HG03159 (cell line): Measurements from ENCODE around the gene OR2AJ1.
A peak's percentile ranks its signal among the peaks of the same experiment; 100 is the strongest.

Experiments used
- ATAC-seq: cut with Tn5 transposase; IDR thresholded peaks from one replicate; pipeline ENCODE4 v1.9.1; 2021; ENCODE audit warnings: mild to moderate bottlenecking, moderate library complexity; ENCODE audit not compliant: unreplicated experiment

Gene OR2AJ1

GRCh38 chr1:247924868-247925267 lies at the start of gene OR2AJ1:
OR2AJ1 (plus strand) TSS chr1:247924889; CDS start chr1:247933769, 8,880 bp downstream.
- no peak for ATAC-seq

DNA sequence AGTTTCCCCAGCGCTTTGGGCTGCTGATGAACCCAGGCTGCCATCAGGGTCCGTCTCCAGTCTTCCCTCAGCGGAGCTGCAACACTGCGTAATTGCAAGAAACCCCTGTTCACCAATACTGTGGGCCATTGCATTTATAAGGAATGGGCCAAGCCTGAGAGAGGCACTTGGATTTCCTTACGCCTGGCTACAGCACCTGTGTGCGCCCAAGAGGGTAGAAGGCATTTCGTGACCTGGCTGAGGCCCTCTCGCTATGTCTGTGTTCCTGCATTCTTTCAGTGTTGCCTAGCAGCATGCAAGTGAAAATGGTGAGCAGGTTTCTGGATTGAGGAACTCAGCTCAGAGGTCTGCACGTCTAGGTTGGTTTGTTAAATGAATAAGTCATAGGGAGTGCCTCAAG lies 41.3 kb upstream of the OR2AJ1 start:
- ATAC-seq, result no peak

- no peak for ATAC-seq
These were observed 39.8 kb upstream of the OR2AJ1 start for GRCh38 chr1:247884797-247885413.

- no peak for ATAC-seq
These were observed 29.5 kb upstream of the OR2AJ1 start, which contains the start of gene OR2W3 for GRCh38 chr1:247895163-247895637. OR2W3 (plus strand) TSS chr1:247895587; CDS start chr1:247895587, 0 bp downstream.

- no peak for ATAC-seq
These were observed 28.7 kb upstream of the OR2AJ1 start for GRCh38 chr1:247895976-247896375.

- no peak for ATAC-seq
These were observed 20.6 kb upstream of the OR2AJ1 start for GRCh38 chr1:247904122-247904521.

DNA sequence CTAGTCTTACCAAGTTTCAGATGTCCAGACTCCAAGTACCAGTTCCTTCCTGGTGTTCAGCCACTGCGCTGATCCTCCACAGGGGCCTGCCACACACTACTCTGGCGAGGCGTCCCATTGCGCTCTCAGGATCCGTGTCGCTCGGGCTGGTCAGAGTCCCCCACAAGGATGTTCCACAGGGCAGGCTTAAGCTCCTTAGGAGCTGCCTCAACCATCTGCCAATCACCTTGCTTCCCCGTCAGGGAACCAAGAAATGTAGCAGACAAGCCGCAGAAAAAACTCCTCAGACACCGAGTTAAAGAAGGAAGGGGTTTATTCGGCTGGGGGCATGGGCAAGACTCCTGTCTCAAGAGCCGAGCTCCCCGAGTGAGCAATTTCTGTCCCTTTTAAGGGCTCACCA lies 19.5 kb upstream of the OR2AJ1 start:
- no peak for ATAC-seq

GRCh38 chr1:247905910-247906503 lies 18.7 kb upstream of the OR2AJ1 start:
- no peak for ATAC-seq

DNA sequence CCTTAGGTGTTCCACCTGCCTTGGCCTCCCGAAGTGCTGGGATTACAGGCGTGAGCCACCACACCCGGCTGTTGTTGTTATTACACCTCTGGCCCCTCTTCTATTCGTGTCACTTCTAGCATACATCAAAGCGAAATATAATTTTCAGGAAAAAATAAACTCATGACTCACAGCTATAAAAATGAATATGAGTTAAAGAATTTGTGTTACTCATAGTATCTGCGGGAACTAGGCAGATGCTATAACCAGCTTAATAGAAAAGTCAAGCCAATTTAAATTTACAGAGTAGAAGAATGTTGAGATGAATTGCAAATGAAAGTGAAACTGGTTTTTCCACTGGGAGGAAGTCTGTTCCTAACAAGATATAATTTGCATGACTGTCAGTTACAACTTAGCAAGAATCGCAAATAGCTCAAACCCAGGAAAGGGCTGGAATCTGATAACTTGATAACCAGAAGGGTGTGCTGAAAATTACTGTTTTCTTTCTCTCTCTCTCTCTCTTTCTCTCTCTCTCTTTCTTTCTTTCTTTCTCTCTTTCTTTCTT lies 18.1 kb upstream of the OR2AJ1 start:
- ATAC-seq, result peak; percentile 46

- no peak for ATAC-seq
These were observed 15.9 kb upstream of the OR2AJ1 start for GRCh38 chr1:247908766-247909165.

- ATAC-seq, result no peak
These were observed 10.9 kb upstream of the OR2AJ1 start for GRCh38 chr1:247913786-247914185.

DNA sequence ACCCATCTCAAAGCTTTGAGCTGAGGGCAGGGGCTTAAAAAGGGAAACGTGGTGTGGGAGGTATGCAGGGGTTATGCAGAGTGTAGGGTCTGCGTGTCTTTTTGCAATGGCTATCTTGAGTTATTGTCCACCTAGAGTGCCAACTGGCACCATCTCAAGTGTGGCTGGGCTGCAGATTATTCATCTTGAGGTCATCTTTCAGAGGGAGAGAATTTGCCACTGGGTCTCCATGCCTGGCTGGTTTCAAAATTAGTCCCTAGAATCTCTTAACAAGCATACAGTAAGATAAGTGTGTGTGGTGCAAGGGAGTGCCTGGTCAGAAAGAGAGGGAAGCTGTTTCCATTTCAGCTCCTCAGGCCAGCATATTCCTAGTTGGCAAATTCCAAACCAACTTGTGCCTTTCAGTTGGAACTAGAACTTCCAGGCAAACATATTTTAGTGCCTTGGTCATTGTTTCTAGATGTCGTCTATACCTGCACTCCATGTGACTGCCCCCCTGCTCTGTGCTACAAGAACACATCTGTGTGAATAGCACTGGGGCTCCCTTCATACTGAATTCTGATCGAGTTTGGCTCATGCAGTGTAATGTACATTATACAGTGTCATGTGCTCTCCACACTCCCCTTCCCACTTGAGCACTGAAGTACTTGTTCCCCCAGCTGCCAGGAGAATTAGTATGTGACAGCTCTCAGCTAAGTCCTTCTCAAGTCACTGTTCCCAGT lies 9.6 kb upstream of the OR2AJ1 start:
- no peak for ATAC-seq

- no peak for ATAC-seq
These were observed 4.7 kb upstream of the OR2AJ1 start, which contains the start of gene OR2T8 for GRCh38 chr1:247919952-247920351. OR2T8 (plus strand) TSS chr1:247920252; CDS start chr1:247921018, 766 bp downstream.

- ATAC-seq, result no peak
These were observed 748 bp upstream of the OR2AJ1 start for GRCh38 chr1:247923941-247924340.

GRCh38 chr1:247933989-247934388 lies 9.3 kb downstream of the OR2AJ1 start:
- ATAC-seq, result no peak

DNA sequence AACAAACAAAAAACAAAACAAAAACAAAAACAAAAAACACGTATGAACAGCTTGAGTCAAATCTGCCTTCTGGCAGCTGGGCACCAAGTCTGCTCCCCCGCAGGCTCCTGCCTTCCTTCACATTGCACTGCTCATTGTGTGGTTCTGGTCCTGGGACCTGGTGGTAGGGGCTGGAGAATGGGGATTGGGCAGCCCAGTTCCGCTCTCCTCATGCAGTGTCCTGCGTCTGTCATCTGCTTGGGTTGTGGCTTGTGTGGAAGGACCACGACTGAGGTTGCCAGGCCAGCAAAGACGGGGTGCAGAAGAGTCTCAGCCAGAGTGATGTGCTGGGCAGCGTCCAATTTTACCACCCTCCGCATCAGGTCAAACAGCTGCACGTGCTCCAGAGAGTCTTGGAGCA lies 11.1 kb downstream of the OR2AJ1 start:
- no peak for ATAC-seq

GRCh38 chr1:247936415-247936814 lies 11.7 kb downstream of the OR2AJ1 start:
- no peak for ATAC-seq

DNA sequence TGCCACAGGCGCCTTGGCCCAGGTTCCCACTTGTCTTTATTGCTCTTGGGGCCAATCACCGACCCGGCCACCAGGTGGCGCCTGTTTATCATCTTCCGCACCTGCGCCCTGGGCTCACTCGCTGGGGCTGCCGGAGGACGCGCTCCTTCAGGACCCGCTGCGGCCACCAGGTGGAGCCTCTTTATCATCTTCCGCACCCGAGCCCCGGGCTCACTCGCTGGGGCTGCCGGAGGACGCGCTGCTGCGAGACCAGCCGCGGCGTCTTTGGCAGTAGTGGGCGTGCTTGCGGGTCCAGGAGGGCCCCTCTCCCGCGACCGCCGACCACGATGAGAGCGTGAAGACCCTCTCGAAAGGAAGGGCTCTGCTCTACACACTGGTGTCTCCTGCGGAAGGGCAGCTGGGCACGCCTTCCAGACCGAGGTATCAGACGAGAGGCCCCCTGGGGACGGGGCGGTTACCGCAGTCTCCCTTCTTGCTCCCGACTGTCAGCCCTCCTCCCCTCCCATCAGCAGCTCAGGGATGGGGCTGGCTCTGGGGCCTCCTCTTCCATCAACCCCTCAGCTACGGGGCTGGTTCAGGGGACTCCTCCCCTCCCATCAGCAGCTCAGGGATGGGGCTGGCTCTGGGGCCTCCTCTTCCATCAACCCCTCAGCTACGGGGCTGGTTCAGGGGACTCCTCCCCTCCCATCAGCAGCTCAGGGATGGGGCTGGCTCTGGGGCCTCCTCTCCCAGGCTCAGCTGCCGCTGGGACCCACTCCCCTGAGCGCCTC lies 12.5 kb downstream of the OR2AJ1 start:
- ATAC-seq, result peak; percentile 100

GRCh38 chr1:247942624-247943023 lies 17.9 kb downstream of the OR2AJ1 start:
- no peak for ATAC-seq

GRCh38 chr1:247948558-247948957 lies 23.9 kb downstream of the OR2AJ1 start, which contains the start of gene OR2L8:
OR2L8 (plus strand) TSS chr1:247948858; CDS start chr1:247948858, 0 bp downstream.
- no peak for ATAC-seq

- ATAC-seq, result no peak
These were observed 28.7 kb downstream of the OR2AJ1 start for GRCh38 chr1:247953408-247953807.
